ENCODE data around the gene MIR17HG. TPM values are rescaled to one million over a fixed set of nuclear protein-coding genes. Genes with fewer than 3 reads are reported as not detected.
"Not testable (repeated sequence)": the region's sequence is repeated elsewhere in the genome, so short reads cannot be mapped to it uniquely, and the experiment has no call there.

Gene MIR17HG
- total RNA-seq, 1 donor = 8.8 TPM

- H3K4me3 ChIP-seq (ENCODE audit: low read depth, low read length) = no peak overlapping the region
- DNase-seq (ENCODE audit: low read depth) = no peak
- no peak for TF ChIP-seq CTCF (IDR thresholded peaks at IDR 0.05; ENCODE audit: insufficient read depth, low read length)
Observed at GRCh38 chr13:91318886-91319285, 28.6 kb upstream of the MIR17HG start.

- no peak overlapping the region for H3K4me3 ChIP-seq (ENCODE audit: low read depth, low read length)
- DNase-seq (ENCODE audit: low read depth) = no peak
- TF ChIP-seq CTCF (IDR thresholded peaks at IDR 0.05; ENCODE audit: insufficient read depth, low read length) = no peak
Observed at GRCh38 chr13:91319996-91320395, 27.5 kb upstream of the MIR17HG start.

GRCh38 chr13:91320990-91321389 lies 26.5 kb upstream of the MIR17HG start:
- DNase-seq (ENCODE audit: low read depth) = not testable (repeated sequence)

GRCh38 chr13:91323349-91323748 lies 24.1 kb upstream of the MIR17HG start:
- no peak for DNase-seq (ENCODE audit: low read depth)
- H3K4me3 ChIP-seq (ENCODE audit: low read depth, low read length) = no peak overlapping the region
- no peak for TF ChIP-seq CTCF (IDR thresholded peaks at IDR 0.05; ENCODE audit: insufficient read depth, low read length)

More at GRCh38 chr13:91320990-91321389, 26.5 kb upstream of the MIR17HG start:
- not testable (repeated sequence) for H3K4me3 ChIP-seq (ENCODE audit: low read depth, low read length)

GRCh38 chr13:91326146-91326545 lies 21.3 kb upstream of the MIR17HG start:
- DNase-seq (ENCODE audit: low read depth) = no peak
- no peak for TF ChIP-seq CTCF (IDR thresholded peaks at IDR 0.05; ENCODE audit: insufficient read depth, low read length)
- no peak overlapping the region for H3K4me3 ChIP-seq (ENCODE audit: low read depth, low read length)

- TF ChIP-seq CTCF (IDR thresholded peaks at IDR 0.05; ENCODE audit: insufficient read depth, low read length) = no peak
- H3K4me3 ChIP-seq (ENCODE audit: low read depth, low read length) = no peak overlapping the region
- no peak for DNase-seq (ENCODE audit: low read depth)
Observed at GRCh38 chr13:91328726-91329125, 18.8 kb upstream of the MIR17HG start.

GRCh38 chr13:91329733-91330132 lies 17.8 kb upstream of the MIR17HG start:
- no peak for TF ChIP-seq CTCF (IDR thresholded peaks at IDR 0.05; ENCODE audit: insufficient read depth, low read length)
- DNase-seq (ENCODE audit: low read depth) = no peak
- H3K4me3 ChIP-seq (ENCODE audit: low read depth, low read length) = no peak overlapping the region
